ENCODE data around the gene CHDH.
A peak's percentile ranks its signal among the peaks of the same experiment; 100 is the strongest.

Gene CHDH, protein sequence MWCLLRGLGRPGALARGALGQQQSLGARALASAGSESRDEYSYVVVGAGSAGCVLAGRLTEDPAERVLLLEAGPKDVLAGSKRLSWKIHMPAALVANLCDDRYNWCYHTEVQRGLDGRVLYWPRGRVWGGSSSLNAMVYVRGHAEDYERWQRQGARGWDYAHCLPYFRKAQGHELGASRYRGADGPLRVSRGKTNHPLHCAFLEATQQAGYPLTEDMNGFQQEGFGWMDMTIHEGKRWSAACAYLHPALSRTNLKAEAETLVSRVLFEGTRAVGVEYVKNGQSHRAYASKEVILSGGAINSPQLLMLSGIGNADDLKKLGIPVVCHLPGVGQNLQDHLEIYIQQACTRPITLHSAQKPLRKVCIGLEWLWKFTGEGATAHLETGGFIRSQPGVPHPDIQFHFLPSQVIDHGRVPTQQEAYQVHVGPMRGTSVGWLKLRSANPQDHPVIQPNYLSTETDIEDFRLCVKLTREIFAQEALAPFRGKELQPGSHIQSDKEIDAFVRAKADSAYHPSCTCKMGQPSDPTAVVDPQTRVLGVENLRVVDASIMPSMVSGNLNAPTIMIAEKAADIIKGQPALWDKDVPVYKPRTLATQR

DNA sequence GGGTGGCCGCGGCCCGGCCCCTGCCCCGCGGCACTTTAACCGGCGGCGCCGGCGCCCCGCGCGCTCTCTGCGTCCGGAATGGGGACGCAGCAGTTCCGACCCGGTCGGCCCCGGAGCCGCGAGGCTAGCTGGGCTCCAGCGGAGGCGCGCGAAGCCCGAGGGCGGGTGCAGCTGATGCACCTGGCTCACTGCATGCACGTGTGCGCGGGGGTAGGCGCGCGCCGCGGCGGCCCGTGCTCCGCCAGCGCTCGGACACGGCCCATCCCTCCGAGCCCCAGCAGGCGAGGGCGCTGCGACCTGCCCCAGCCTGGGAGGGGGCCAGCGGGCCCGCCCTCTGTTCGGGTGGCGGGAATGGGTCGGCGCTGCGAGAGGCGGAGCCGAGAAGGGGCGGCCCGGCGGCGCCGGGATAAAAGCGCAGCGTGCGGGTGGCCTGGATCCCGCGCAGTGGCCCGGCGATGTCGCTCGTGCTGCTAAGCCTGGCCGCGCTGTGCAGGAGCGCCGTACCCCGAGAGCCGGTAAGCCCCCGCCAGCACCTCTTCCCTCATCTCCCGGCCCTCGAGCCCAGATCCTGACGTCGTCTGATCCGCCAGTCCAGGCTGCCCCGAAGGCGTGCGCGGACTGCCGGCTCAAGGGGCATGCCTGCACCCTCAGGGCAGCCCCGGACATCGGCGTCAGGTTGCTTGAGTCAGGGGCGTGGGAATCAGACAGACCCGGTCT lies at the start of gene CHDH, which contains the start of gene IL17RB:
CHDH (minus strand) TSS at position 286 of the 717 bp plus-strand sequence. CDS start 22,411 bp downstream, outside the sequence.
IL17RB (plus strand) TSS at position 435 of the 717 bp plus-strand sequence; CDS start at position 456, 21 bp downstream.
- Histone ChIP-seq H3K4me3 (peak within 1 kb of the TSS; percentile 34 to 79 (median 50)), H3K27ac (peak within 1 kb of the TSS in 10 of 21 experiments; percentile 9 to 78 (median 62))

DNA sequence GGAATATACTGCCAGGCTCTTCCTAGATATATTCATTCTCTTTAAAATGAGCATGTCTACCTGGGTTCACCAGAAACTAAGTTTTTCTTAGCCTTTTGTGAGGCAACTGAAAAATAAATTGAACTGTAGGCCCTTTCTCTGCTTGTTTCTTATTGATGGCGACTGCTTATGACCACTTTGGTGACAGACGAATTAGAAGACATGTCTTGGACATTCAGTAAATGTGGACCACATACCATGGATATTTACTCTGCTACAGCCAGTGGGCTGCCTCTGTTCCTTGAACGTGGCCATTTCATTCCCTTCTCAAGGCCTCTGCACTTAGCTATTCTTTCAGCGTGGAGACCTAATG lies 46.0 kb upstream of the CHDH start:
- peak overlapping the region in 20 of 21 experiments; percentile 36 to 98 (median 92) for H3K27ac ChIP-seq

DNA sequence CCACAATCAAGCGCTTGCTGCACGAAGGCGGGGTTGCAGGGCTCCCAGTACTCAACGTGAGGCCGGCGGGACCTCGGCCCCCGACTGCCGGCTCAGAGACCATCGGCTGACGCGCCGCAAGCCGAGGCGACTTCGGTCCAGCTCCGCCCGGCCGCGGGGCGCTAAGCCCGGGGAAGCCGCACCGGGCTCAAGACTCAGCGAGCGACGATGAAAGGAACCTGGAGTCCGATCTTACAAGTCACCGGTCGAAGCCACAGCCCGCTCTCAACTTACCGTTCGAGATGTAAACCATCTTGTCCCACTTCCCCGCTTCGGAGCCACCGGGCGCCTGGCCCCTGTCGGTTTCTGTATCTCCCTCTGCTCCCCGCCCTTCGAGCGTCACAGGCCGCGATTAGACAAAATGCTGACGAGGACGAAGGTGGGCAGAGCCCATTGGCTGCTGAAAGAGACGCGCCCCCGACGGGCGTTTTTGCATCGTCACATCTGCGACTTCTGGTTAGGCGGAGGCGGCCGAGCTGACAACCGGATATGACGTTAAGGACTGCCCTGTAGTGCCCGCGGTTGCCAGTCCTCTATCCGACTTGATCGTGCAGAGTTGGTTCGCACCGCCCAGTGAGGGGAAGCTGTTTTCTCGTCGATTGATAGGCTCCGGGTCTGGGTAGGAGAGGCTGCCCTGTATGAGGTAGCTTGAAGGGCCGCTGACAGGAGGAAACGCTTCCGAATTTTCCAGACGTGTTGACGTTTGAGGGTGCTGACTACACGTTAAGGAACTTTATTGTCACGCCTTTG lies 45.5 kb upstream of the CHDH start, which contains the start of gene SELENOK:
SELENOK (minus strand) TSS at position 363 of the 789 bp plus-strand sequence.
- Histone ChIP-seq H3K27ac (peak within 1 kb of the TSS; percentile 62 to 98 (median 92)), H3K4me3 (peak within 1 kb of the TSS; percentile 83 to 99 (median 97))

More for the DNA sequence above, 46.0 kb upstream of the CHDH start:
- peak overlapping the region; percentile 83 to 99 (median 97) for H3K4me3 ChIP-seq

DNA sequence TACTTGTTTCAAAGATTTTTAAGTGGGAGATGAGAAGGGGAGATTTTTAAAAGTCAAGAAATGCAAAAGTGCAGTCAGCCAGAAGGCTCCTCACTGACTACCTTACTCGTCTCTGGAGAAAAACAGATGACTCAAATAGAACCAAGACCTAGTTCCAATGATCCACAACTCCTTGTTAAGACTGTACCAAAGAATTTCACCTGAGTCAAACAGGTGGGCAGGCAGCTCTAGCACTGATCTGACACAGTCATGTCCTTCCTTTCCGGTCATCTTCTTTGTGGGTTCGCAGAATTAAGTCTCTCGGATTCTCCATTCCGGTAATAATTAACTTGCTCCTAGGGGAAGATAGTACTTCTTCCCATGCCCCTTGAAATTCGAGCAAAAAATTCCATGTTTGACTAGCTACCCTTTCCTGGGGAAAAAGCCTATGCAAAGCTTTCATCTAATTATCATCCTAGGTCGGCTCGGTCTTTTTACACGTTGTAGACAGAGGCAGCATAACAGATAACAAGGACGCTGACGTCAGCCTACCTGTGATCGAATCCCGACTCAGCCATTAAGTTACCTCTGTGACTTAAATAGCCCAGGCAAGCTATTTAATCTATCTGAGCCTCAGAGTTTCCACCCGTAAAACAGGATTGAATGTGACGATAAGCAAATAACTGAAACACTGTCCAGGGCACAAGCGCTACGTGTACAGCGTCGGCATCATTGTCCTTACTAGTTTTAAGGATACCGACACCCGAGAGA lies 44.7 kb upstream of the CHDH start:
- peak overlapping the region; percentile 62 to 98 (median 92) for H3K27ac ChIP-seq
- peak overlapping the region; percentile 83 to 99 (median 97) for H3K4me3 ChIP-seq

DNA sequence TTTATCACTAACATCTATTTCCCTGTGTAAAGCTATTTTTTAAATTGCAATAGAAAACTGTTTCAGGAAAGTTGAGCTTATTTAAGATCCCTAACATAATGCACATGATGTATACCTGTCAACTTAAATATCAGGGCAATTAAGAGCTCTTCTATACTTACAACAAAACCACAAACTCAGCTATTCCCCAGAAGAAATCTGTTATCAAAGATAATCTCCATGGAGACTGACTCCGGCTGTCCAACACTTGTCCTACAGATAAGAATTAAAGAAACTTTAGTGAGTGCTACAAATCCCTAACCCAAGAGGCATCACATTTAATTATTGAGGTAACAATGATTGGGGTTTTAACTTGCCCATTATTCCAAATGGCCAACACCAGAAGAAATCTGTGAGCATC lies 42.0 kb upstream of the CHDH start:
- H3K4me3 ChIP-seq: no peak overlapping the region
- H3K27ac ChIP-seq: no peak overlapping the region

DNA sequence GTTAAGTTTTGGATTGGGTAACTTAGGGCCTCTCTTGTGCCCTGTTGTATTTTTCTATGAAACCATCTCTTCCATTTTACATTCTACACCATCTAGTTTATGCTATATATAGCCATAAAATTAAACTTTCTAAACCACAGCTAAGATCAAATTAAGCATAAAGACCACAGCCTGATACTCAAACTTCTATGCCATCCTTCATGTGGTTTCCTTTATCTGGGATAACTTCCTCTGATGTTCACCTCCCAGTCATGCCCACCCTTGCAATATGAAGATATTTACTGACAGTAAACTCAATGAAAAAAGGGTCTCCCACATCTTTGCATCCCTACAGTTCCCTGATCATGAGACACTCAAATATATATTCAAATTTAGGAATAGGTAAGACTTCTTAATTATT lies 41.2 kb upstream of the CHDH start:
- no peak overlapping the region for H3K4me3 ChIP-seq
- no peak overlapping the region for H3K27ac ChIP-seq

DNA sequence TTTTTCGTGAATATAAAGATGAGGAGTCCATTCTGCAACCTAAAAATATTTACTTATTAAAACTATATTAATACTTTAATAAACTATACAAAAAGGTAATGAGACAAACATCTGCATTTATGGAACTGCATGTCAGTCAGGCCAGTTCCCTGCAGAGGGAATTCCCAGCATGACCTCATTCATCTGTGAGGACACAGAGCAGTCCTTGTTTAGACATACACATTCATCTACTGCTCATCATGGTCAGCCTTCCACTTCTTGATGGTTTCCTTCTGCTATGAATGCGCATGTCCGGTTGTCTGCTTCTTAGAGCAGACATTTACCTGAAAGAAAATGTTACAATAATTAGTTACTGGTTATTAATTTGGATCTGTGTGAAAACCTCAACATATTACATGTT lies 39.0 kb upstream of the CHDH start:
- no peak overlapping the region for H3K4me3 ChIP-seq
- no peak overlapping the region for H3K27ac ChIP-seq

DNA sequence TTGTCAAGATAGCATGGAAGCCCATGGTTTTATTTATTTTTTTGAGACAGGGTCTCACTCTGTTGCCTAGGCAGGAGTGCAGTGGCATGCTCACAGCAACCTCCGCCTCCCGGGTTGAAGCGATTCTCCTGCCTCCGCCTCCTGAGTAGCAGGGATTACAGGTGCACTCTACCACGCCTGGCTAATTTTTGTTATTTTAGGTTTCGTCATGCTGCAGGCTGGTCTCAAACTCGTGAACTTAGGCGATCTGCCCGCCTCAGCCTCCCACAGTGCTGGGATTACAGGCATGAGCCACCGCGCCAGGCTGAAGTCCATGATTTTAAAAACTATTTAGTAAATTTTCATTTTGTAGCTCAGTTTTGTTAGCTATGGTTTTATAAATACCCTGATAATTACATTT lies 38.4 kb upstream of the CHDH start:
- H3K4me3 ChIP-seq: no peak overlapping the region
- no peak overlapping the region for H3K27ac ChIP-seq

DNA sequence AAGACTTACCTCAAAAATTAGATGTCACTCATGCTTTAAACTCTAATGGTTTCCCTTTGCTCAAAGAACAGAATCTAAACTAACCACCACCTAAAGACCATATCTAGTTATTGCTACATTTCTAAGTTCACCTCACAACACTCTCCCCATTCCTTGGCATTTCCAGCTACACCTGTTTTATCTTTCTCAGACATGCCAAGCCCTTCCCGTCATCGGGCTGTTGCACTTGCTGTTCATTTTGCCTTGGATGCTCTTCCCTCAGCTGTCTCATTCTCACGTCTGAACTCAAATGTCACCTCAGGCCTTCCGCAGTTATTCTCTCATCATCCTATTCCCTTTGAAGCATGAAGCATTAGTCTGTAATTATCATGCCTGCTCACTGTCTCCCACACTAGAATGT lies 36.8 kb upstream of the CHDH start:
- no peak overlapping the region for H3K27ac ChIP-seq
- no peak overlapping the region for H3K4me3 ChIP-seq

DNA sequence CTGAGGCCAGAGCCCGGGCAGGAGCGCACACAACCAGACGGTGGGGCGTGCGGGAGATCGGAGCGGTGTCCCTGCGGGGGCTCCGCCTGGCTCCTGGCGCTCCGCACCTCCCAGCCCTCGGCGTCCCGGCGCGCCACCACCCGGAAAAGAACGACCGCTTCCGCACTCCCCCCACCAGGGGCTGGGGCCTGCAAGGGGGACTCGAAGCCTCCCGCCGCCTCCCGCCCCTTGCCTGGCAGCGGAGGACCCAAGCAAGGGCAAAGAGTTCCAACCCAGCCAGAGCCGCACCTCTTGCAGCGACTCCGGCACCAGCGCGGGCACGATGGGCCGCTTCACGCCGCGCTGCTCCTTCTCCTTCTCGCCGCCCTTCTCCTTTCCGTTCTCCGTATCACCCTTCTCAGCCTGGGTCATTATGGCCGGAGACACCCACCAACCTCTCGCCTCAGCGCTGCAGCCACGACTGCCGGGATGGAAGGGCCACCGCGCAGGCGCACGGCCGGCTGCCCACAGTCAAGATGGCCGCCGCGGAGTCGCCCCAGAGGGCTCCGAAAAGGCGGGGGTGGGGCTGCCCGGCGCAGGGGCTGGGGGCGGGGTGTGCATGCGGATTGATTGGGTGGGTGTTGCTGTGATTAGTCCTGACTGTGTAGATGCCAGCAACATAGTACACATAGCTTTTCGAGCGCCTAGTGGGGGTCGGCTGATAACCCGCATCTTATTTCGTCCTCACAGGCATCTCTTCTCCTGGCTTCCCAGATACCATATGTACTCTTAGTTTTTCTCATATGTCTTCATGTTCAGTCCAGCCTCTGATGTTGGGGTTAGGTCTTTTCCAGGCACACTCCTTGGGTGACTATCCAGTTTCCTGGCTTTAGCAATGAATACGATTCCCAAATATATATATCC lies 35.7 kb upstream of the CHDH start, which contains the start of gene ACTR8:
ACTR8 (minus strand) TSS at position 462 of the 903 bp plus-strand sequence; CDS start at position 411, 51 bp downstream.
- H3K4me3 ChIP-seq: peak within 1 kb of the TSS; percentile 60 to 99 (median 76)
- peak within 1 kb of the TSS; percentile 68 to 96 (median 88) for H3K27ac ChIP-seq

DNA sequence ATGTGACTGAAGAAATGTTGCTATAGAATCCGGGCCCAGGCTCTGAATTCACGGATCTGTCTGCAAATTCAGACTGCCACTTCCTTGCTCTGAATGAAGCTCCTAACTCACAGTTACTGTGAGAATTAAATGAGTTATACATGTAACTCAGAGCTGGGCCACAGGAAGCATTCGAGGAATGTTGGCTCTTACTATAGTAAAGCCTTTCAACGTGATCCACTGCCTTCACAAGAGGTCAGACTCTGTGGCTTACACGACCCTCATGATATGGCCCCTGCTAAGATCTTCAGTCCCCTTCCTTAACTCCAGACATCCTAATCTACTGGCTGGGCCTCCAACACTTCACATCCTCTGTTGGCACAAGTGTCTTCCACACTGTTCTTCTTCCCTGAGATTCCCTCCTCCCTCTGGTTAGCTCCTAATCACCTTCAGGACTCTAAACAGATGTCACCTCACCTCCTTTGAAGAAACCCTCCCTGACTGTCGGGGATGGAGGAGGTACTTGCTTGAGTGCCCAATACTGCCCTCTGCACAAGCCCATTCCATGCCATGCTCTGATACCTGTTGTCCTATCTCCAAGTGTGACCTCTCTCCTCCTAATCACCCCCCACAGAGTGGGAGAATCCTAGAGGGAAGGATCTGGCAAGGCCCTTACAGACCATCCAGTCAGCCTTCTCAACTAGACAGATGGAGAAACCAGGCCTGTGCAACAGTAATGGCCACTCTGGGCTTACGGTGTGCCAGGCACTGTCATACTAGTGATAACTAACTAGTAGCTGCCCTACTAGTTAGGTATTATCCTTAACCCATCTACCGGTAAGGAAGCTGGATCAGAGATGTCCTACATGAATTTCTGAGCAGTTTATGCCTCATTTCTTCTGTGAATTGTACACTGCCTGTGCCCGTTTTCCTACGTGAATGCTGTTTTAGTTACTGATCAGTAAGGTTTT lies 34.5 kb upstream of the CHDH start:
- Histone ChIP-seq H3K4me3 (peak overlapping the region; percentile 60 to 99 (median 76)), H3K27ac (peak overlapping the region in 12 of 21 experiments; percentile 73 to 95 (median 88))

DNA sequence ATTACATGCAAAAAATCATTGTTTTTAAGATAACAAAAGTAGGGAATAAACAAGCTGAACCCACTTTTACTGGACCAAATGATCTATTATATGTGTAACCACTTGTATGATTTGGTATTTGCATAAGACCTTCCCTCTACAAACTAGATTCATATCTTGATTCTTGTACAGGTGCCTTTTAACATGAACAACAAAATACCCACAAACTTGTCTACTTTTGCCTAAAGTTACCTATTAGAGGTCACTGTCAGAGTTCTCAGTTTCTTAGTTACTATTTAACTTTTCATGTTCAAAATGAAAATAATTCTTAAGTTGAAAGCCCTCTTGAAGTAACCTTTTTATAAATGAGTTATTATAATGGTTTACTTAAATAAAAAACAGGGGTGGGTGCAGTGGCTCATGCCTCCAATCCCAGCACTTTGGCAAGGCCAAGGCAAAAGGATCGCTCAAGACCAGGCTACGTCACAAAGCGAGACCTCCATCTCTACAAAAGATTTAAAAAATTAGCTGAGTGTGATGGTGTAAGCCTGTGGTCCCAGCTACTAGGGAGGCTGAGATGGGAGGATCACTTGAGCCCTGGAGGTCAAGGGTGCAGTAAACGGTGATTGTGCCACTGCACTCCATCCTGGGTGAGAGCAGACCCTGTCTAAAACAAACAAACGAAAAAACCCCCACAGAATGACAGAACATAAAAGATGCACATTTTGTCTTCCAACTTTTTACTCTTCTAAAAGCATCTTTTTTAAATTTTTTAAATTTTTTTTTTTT lies 19.7 kb upstream of the CHDH start:
- Histone ChIP-seq H3K4me3 (no peak overlapping the region), H3K27ac (no peak overlapping the region)

DNA sequence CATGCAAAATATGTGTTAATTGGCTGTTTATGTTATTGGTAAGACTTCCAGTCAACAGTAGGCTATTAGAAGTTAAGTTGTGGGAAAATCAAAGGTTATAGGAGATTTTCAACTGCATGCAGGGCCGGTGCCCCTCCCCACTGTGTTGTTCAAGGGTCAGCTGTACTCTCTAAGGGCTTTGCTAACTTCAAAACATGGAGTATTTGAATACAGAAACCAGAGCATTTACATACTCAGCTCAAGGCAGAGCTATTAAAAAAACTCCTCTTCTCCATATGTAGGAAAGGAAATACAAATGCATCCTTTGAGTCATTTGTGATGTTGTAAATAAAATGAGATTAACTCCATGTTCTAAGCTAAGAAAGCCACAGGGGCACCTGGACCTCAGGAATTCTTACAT lies 16.9 kb upstream of the CHDH start:
- H3K27ac ChIP-seq: no peak overlapping the region
- no peak overlapping the region for H3K4me3 ChIP-seq

DNA sequence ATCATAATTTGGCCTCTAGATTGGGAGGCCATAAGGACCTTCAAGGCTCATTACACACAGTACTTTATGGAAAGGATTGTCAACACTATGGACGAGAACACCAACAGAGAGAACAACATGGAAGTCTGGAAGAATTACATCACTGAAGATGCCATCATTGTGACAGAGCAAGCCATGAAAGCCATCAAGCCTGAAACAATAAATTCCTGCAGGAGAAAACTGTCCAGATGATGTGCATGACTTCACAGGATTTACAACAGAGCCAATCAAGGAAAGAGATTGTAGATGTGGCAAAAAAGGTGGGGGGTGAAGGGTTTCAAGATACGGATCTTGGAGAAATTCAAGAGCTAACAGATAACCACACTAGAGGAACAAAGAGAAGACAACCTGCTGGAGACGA lies 16.0 kb upstream of the CHDH start:
- no peak overlapping the region for H3K27ac ChIP-seq
- H3K4me3 ChIP-seq: no peak overlapping the region

DNA sequence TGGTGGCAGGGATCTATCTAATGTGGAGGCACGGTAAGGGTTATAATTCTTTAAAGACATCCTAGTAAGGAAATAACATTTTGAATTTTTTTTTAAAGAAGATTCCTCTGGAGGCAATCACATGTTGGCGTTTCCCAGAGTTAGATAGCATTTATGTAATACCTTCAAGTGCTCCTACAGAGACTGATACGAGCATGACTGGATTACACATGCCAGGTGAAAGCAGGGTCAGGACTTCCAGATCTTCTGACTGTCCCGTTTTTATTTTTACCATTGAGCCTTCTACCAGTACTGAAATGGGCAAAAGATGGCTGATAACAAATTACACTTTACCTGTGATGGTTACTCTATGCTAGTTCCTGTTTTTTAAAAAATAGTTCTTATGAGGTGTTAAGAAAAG lies 14.0 kb upstream of the CHDH start:
- Histone ChIP-seq H3K27ac (no peak overlapping the region), H3K4me3 (no peak overlapping the region)

DNA sequence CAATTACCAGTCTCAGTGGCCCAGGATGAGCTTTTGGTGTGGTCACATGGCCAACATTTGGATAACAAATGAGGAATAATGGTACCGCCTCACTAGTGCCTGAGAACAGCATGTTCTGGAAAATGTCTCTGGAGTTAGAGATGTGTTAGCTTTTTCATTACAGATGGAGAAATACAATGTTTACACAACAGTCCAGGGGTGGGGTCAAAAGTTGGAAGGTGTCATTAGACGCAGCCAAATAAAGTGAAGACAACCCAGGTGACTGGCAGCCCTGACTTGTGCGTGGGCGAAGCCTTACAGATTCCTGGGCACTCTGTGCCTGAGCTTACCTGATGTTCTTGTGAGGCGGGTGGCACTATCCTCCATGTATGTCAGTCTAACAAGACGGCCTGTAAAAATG lies 13.0 kb upstream of the CHDH start:
- peak overlapping the region in 1 of 21 experiments; percentile 24 for H3K27ac ChIP-seq
- H3K4me3 ChIP-seq: no peak overlapping the region
